ENCODE data around the gene SDE2. TPM values are rescaled to one million over a fixed set of nuclear protein-coding genes. Genes with fewer than 3 reads are reported as not detected.
A peak's percentile ranks its signal among the peaks of the same experiment; 100 is the strongest.

The SDE2 gene
- total RNA-seq = 10 to 100 TPM; 20.1 to 30.0 (median 23.0) TPM

DNA sequence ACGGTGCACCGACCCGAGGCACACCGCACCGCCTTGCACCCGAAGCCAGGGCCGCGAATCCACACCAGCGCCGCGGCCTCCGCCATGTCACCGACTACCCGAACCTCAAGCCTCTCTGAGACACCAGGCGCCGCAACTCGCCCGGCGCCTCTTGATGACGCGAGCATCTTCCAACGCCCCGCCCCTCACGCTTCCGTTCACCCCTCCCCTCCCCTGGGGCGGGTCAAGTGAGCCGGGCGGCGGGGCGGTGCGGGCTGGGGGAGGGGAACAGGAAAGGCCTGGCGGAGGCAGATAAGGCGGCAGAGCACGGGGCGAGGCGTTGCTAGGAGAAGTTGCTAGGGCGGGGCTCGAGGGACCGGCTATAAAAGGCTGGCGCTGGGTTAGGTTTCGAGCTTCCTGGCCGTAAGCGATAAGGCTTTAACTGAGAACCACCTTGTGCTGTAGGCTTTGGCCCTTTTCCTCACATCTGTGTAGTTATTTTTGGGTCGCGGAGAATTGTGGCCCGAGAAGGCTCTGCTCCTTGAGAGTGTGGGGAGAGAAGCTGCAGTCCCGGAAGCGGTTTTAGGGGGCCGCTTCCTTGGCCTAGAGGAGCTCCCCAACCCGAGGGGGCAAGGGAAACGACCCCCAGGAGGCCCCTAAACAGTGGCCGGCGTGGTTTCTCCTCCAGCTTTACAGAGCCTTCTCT is at the start of gene SDE2:
SDE2 (minus strand) TSS at position 117 of the 685 bp plus-strand sequence; CDS start at position 86, 31 bp downstream.
- in situ Hi-C loops (cut with MboI; ENCODE audit: low sequenced_read_pairs in 4 of 4) = no loop called here
- H3K4me1 ChIP-seq = peaks cover 31 to 41% of the 10 kb centered on the region in 2 donors
- intact Hi-C loops (cut with DNase I; ENCODE audit: low total_unique reads) = loop anchor here (1.0 to 5.0 kb wide), 4 partner anchors 63 to 123 kb away; partner anchors contain the start of genes H3-3A, PYCR2 and TMEM63A

DNA sequence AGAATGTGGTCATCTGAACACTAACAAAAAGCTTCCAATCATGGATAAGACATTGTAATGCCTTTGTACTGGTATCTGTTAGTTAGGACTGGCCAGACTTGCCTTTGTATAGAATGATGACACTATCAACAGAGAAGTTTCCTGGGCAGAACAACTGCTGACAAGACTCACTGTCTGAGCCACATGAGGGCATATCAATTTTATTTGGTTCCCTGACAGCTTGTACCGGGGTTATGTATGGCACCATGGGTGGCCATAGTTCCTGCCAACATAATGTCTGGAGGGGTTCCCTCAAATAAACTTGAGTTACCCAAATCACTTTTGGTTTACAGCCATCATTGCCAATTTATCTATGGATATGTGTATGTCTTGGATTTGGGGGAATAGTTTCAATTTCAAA is 49.7 kb upstream of the SDE2 start:
- Histone ChIP-seq H3K36me3 (no peaks in the 10 kb centered on the region), H3K4me1 (no peaks in the 10 kb centered on the region), H3K4me3 (no peak overlapping the region), H3K27me3 (no peaks in the 10 kb centered on the region), H3K27ac (no peak overlapping the region), H3K9me3 (no peaks in the 10 kb centered on the region)
- ATAC-seq (no peak), DNase-seq (no peak)
- TF ChIP-seq, protein P1, sequence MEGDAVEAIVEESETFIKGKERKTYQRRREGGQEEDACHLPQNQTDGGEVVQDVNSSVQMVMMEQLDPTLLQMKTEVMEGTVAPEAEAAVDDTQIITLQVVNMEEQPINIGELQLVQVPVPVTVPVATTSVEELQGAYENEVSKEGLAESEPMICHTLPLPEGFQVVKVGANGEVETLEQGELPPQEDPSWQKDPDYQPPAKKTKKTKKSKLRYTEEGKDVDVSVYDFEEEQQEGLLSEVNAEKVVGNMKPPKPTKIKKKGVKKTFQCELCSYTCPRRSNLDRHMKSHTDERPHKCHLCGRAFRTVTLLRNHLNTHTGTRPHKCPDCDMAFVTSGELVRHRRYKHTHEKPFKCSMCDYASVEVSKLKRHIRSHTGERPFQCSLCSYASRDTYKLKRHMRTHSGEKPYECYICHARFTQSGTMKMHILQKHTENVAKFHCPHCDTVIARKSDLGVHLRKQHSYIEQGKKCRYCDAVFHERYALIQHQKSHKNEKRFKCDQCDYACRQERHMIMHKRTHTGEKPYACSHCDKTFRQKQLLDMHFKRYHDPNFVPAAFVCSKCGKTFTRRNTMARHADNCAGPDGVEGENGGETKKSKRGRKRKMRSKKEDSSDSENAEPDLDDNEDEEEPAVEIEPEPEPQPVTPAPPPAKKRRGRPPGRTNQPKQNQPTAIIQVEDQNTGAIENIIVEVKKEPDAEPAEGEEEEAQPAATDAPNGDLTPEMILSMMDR (IDR thresholded peaks at IDR 0.05 in 4 of 5, conservative IDR thresholded peaks at IDR 0.05 in 1 of 5) = no peak
- TF ChIP-seq POLR2A (IDR thresholded peaks at IDR 0.05) = no peak
- intact Hi-C loops (cut with DNase I; ENCODE audit: low total_unique reads) (no loop called here), in situ Hi-C loops (cut with MboI; ENCODE audit: low sequenced_read_pairs in 4 of 4) (no loop called here)

More for the DNA sequence above, at the start of gene SDE2:
- ATAC-seq (peak; percentile 85 to 87), DNase-seq (peak; percentile 100)
- Histone ChIP-seq H3K9me3 (no peaks in the 10 kb centered on the region), H3K27ac (peak within 1 kb of the TSS; percentile 92 to 98 (median 93)), H3K27me3 (no peaks in the 10 kb centered on the region), H3K36me3 (peaks cover 0 to 9% of the 10 kb centered on the region in 2 donors), H3K4me3 (peak within 1 kb of the TSS; percentile 73 to 90 (median 79))
- TF ChIP-seq, protein P1 (IDR thresholded peaks at IDR 0.05 in 4 of 5, conservative IDR thresholded peaks at IDR 0.05 in 1 of 5) = no peak
- peak; percentile 93 to 95 for TF ChIP-seq POLR2A (IDR thresholded peaks at IDR 0.05)

DNA sequence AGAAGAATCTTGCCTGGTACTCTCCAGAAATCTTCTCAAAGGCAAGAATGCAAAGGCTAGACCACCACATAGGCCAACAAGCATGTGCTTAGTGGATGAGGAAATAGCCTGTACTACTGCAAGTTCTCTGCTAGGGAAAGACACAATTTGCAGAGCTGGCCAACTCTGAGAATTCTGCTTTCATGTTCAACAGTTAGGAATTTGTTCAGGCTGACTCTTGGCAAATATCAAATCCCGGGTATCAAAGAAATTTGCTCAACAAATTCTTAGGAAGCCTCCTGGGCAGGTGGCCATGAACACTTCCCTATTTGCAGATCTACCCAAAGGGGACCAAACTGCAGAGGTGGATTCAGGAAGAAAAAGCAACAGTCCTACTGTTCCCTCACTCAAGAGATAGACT is 48.4 kb upstream of the SDE2 start:
- no peak overlapping the region for H3K4me3 ChIP-seq
- no peak for ATAC-seq
- no peaks in the 10 kb centered on the region for H3K36me3 ChIP-seq
- no peak overlapping the region for H3K27ac ChIP-seq
- DNase-seq = no peak
- TF ChIP-seq, protein P1 (IDR thresholded peaks at IDR 0.05 in 4 of 5, conservative IDR thresholded peaks at IDR 0.05 in 1 of 5) = no peak
- no peak for TF ChIP-seq POLR2A (IDR thresholded peaks at IDR 0.05)
- no peaks in the 10 kb centered on the region for H3K4me1 ChIP-seq
- H3K27me3 ChIP-seq = no peaks in the 10 kb centered on the region
- no peaks in the 10 kb centered on the region for H3K9me3 ChIP-seq
- in situ Hi-C loops (cut with MboI; ENCODE audit: low sequenced_read_pairs in 4 of 4) = no loop called here
- intact Hi-C loops (cut with DNase I; ENCODE audit: low total_unique reads) = no loop called here

DNA sequence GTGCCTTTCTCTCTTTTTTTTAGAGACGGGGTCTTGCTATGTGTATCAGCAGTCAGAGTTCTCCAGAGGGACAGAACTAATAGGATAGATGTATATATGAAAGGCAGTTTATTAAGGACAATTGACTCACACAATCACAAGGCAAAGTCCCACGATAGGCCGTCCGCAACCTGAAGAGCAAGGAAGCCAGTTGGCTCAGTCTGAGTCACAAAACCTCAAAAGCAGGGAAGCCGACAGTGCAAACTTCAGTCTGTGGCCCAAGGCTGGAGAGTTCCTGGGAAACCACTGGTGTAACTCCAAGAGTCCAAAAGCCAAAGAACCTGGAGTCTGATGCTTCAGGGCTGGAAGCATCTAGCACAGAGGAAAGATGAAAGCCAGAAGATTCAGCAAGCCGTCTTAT is 47.1 kb upstream of the SDE2 start:
- DNase-seq (no peak), ATAC-seq (no peak)
- no peak for TF ChIP-seq POLR2A (IDR thresholded peaks at IDR 0.05)
- TF ChIP-seq, protein P1 (IDR thresholded peaks at IDR 0.05 in 4 of 5, conservative IDR thresholded peaks at IDR 0.05 in 1 of 5) = no peak
- in situ Hi-C loops (cut with MboI; ENCODE audit: low sequenced_read_pairs in 4 of 4) = no loop called here
- Histone ChIP-seq H3K4me1 (no peaks in the 10 kb centered on the region), H3K9me3 (no peaks in the 10 kb centered on the region), H3K36me3 (no peaks in the 10 kb centered on the region), H3K4me3 (no peak overlapping the region), H3K27me3 (no peaks in the 10 kb centered on the region), H3K27ac (no peak overlapping the region)
- intact Hi-C loops (cut with DNase I; ENCODE audit: low total_unique reads) = no loop called here
